Activated gamma-delta T cell treated with anti-CD3 and anti-CD28 coated beads, Interleukin-2, amount 50 U/mL, for 16 hours (primary cell): ENCODE data around the gene TTC32.
A peak's percentile ranks its signal among the peaks of the same experiment; 100 is the strongest.

Source experiments
- DNase-seq: peaks from one replicate; pipeline ENCODE4 v3.0.0-alpha.2; 2020; ENCODE audit warnings: low read depth

Gene TTC32

GRCh38 chr2:19876751-19877150 lies 25.0 kb downstream of the TTC32 start:
- DNase-seq: no peak

- no peak for DNase-seq
Observed at GRCh38 chr2:19875280-19875679, 26.5 kb downstream of the TTC32 start.

- no peak for DNase-seq
Observed at GRCh38 chr2:19874726-19875125, 27.1 kb downstream of the TTC32 start.

- DNase-seq: no peak
Observed at GRCh38 chr2:19873014-19873413, 28.8 kb downstream of the TTC32 start.

- no peak for DNase-seq
Observed at GRCh38 chr2:19872302-19872701, 29.5 kb downstream of the TTC32 start.

- DNase-seq: no peak
Observed at GRCh38 chr2:19871836-19872235, 29.9 kb downstream of the TTC32 start.

GRCh38 chr2:19870792-19871191 lies 31.0 kb downstream of the TTC32 start:
- no peak for DNase-seq

GRCh38 chr2:19868701-19869580 lies 32.8 kb downstream of the TTC32 start:
- peak; percentile 24 for DNase-seq

- DNase-seq: no peak
Observed at GRCh38 chr2:19868224-19868623, 33.6 kb downstream of the TTC32 start.

- DNase-seq: no peak
Observed at GRCh38 chr2:19866771-19867170, 35.0 kb downstream of the TTC32 start.

- DNase-seq: no peak
Observed at GRCh38 chr2:19865151-19865550, 36.6 kb downstream of the TTC32 start.

GRCh38 chr2:19864381-19864780 lies 37.4 kb downstream of the TTC32 start:
- DNase-seq: no peak

GRCh38 chr2:19863303-19864041 lies 38.3 kb downstream of the TTC32 start:
- peak; percentile 51 for DNase-seq

- no peak for DNase-seq
Observed at GRCh38 chr2:19861813-19862212, 40.0 kb downstream of the TTC32 start.

GRCh38 chr2:19860022-19860421 lies 41.8 kb downstream of the TTC32 start:
- DNase-seq: no peak

- no peak for DNase-seq
Observed at GRCh38 chr2:19859565-19859964, 42.2 kb downstream of the TTC32 start.

GRCh38 chr2:19857806-19858205 lies 44.0 kb downstream of the TTC32 start:
- no peak for DNase-seq

GRCh38 chr2:19857100-19857499 lies 44.7 kb downstream of the TTC32 start:
- DNase-seq: no peak

- DNase-seq: no peak
Observed at GRCh38 chr2:19855542-19856431, 46.0 kb downstream of the TTC32 start.

GRCh38 chr2:19854596-19855541 lies 46.9 kb downstream of the TTC32 start:
- no peak for DNase-seq

- DNase-seq: no peak
Observed at GRCh38 chr2:19851116-19851695, 50.6 kb downstream of the TTC32 start.
